Measurements from ENCODE around the gene NANP. TPM values are rescaled to one million over a fixed set of nuclear protein-coding genes. Genes with fewer than 3 reads are reported as not detected.

Gene NANP
- total RNA-seq, 1 donor from 2014 or later = 3.0 TPM

Small RNA genes lying within 50 kb of the gene (small RNA-seq; reads per million reads assigned to genes)
- gene RN7SL594P (ENCODE audit: low replicate concordance) (not detected), gene RNU6ATAC17P (ENCODE audit: low replicate concordance) (not detected)

Other genes with a start within 250 kb of the NANP start
- gene ABHD12, start 233.2 kb downstream of the NANP start, total RNA-seq = 25.1 TPM
- gene GINS1, start 216.3 kb downstream of the NANP start, total RNA-seq = 6.4 TPM
- 15.5 TPM for gene NINL, start 38.5 kb downstream of the NANP start, total RNA-seq
- gene ZNF337, start 72.8 kb upstream of the NANP start, total RNA-seq = 26.8 TPM